Prostate gland (tissue), 2 donors: Measurements from ENCODE around the gene TMEM92. TPM values are rescaled to one million over a fixed set of nuclear protein-coding genes. Genes with fewer than 3 reads are reported as not detected.

Experiments used
- DNase-seq: peaks from one replicate; pipeline ENCODE4 v3.0.0-alpha.2; 2019; ENCODE audit warnings: low spot score
- H3K27ac ChIP-seq, 2 donors: fragments of 200-600 bp; sonication (generic); 2 replicates each; pipeline ENCODE4 v1.5.1; 2017 to 2019
- H3K27me3 ChIP-seq: fragments of 200-600 bp; sonication (generic); replicated peaks from 2 replicates; pipeline ENCODE4 v1.5.1; 2019; ENCODE audit not compliant: insufficient read depth
- H3K36me3 ChIP-seq, 2 donors: fragments of 200-600 bp; sonication (generic); 1 replicate in 1 of 2; 2 replicates in 1 of 2; pipeline versions ENCODE4 v1.5.1 to v1.8.1; 2017 to 2019
- H3K4me1 ChIP-seq: fragments of 200-600 bp; sonication (generic); replicated peaks from 2 replicates; pipeline ENCODE4 v1.5.1; 2019
- H3K4me3 ChIP-seq, 2 donors: fragments of 200-600 bp; sonication (generic); 2 replicates each; pipeline ENCODE4 v1.5.1; 2017 to 2019
- H3K9me3 ChIP-seq: fragments of 200-600 bp; sonication (generic); 2 replicates; pipeline ENCODE4 v1.5.1; 2017
- CTCF ChIP-seq, 4 experiments: fragments of 200-600 bp in 2 of 4; fragments of 450-650 bp in 2 of 4; sonication (generic) in 2 of 4; IDR thresholded peaks; 1 replicate in 3 of 4; 2 replicates in 1 of 4; pipeline ENCODE4 v1.5.1; 2016 to 2019; ENCODE audit warnings: antibody characterized with exemption in 4 of 4, mild to moderate bottlenecking in 2 of 4, moderate library complexity in 2 of 4
- POLR2A ChIP-seq: fragments of 450-650 bp; IDR thresholded peaks from one replicate; pipeline ENCODE4 v1.6.1; 2016; ENCODE audit warnings: antibody characterized with exemption, mild to moderate bottlenecking
- POLR2AphosphoS5 ChIP-seq: sonication (generic); formaldehyde crosslinking; IDR thresholded peaks from one replicate; pipeline ENCODE4 v1.6.1; 2017; ENCODE audit warnings: antibody characterized with exemption
- WGBS: methylation state at CpG from one replicate; pipeline ENCODE4 v1.1.5; 2018; 5-methylcytosine and 5-hydroxymethylcytosine counted together
- intact Hi-C: fragments of 100-400 bp; cut with DNase I; formaldehyde crosslinking; loops from one replicate; pipeline ENCODE4 v1.14.2; 2022
- total RNA-seq, 2 donors: library from RNA; depleted of rRNA; stranded (reverse); fragments of >200 nt; gene quantifications; one replicate each; pipeline ENCODE4 v1.1.0, GENCODE V29; 2016

The TMEM92 gene
- total RNA-seq, 2 donors from 2014 or later = 0.91 to 0.96 TPM

- Histone ChIP-seq H3K4me1 (peaks cover 17% of the 10 kb centered on the region), H3K36me3 (no peaks in the 10 kb centered on the region), H3K27ac (no peak overlapping the region), H3K4me3 (no peak overlapping the region), H3K27me3 (no peaks in the 10 kb centered on the region), H3K9me3 (no peaks in the 10 kb centered on the region)
- intact Hi-C loops = no loop called here
- WGBS = 21% methylated on average over 13 of the region's 13 CpGs
- TF ChIP-seq POLR2AphosphoS5 (peak; percentile 62), CTCF (IDR thresholded peaks at IDR 0.05) (peak in 2 of 4 experiments; percentile 42 to 51), POLR2A (no peak)
- peak; percentile 85 for DNase-seq
Measured at GRCh38 chr17:50266384-50267073, 7.7 kb upstream of the TMEM92 start.

GRCh38 chr17:50267074-50267841 lies 7.0 kb upstream of the TMEM92 start:
- no peak for DNase-seq
- 42% methylated on average over 10 of the region's 10 CpGs for WGBS
- Histone ChIP-seq H3K27ac (no peak overlapping the region), H3K4me1 (peaks cover 17% of the 10 kb centered on the region), H3K4me3 (no peak overlapping the region), H3K36me3 (no peaks in the 10 kb centered on the region), H3K27me3 (no peaks in the 10 kb centered on the region), H3K9me3 (no peaks in the 10 kb centered on the region)
- TF ChIP-seq POLR2AphosphoS5 (no peak), POLR2A (no peak), CTCF (IDR thresholded peaks at IDR 0.05) (no peak)
- intact Hi-C loops = no loop called here

GRCh38 chr17:50268026-50268425 lies 6.2 kb upstream of the TMEM92 start:
- WGBS = 66% methylated on average over 5 of the region's 5 CpGs
- peaks cover 17% of the 10 kb centered on the region for H3K4me1 ChIP-seq
- no peaks in the 10 kb centered on the region for H3K36me3 ChIP-seq
- DNase-seq = no peak
- no peaks in the 10 kb centered on the region for H3K9me3 ChIP-seq
- no peak overlapping the region for H3K4me3 ChIP-seq
- TF ChIP-seq CTCF (IDR thresholded peaks at IDR 0.05) (no peak), POLR2AphosphoS5 (no peak), POLR2A (no peak)
- no peaks in the 10 kb centered on the region for H3K27me3 ChIP-seq
- intact Hi-C loops = no loop called here
- H3K27ac ChIP-seq = no peak overlapping the region

- Histone ChIP-seq H3K27me3 (no peaks in the 10 kb centered on the region), H3K9me3 (no peaks in the 10 kb centered on the region), H3K27ac (no peak overlapping the region), H3K4me3 (no peak overlapping the region), H3K36me3 (no peaks in the 10 kb centered on the region), H3K4me1 (peaks cover 17% of the 10 kb centered on the region)
- TF ChIP-seq CTCF (IDR thresholded peaks at IDR 0.05) = no peak
- TF ChIP-seq POLR2A = no peak
- TF ChIP-seq POLR2AphosphoS5 = no peak
- WGBS = 74% methylated on average over 7 of the region's 7 CpGs
- no peak for DNase-seq
- intact Hi-C loops = no loop called here
Measured at GRCh38 chr17:50268743-50269275, 5.5 kb upstream of the TMEM92 start.
